SK-N-MC (cell line): ENCODE data around the gene FBXL2.

ENCODE experiments used
- EZH2 ChIP-seq: fragments of 200-600 bp; sonication (generic); IDR thresholded peaks from one replicate; pipeline ENCODE4 v1.6.1; 2017; ENCODE audit warnings: antibody characterized with exemption
- FOXP2 ChIP-seq: optimal IDR thresholded peaks from 2 replicates; pipeline ENCODE3; 2011; ENCODE audit warnings: mild to moderate bottlenecking, moderate library complexity; ENCODE audit not compliant: insufficient read depth; ENCODE audit errors: extremely low read length, control extremely low read depth
- POLR2AphosphoS5 ChIP-seq: IDR thresholded peaks from 2 replicates; pipeline ENCODE4 v1.6.1; 2012; ENCODE audit warnings: mild to moderate bottlenecking, low read depth, low read length, borderline replicate concordance

DNA sequence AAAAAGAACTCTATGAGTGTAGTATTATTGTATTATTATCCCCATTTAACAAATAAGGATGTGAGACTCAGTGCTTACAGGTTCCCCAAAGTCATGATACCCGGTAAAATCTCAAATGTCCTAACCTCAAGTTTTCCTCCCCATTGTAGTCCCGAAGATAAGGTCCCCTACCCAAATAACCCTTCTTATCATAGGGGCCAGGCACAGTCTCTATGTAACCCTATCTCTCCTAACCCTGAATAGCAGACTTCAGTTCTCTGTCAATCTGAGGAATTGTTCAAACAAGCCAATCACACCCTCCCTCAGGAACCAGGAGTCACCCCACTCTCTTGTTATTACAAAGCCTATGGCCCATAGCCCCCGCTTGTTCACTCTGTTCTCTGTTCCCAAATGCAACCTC lies 48.2 kb upstream of the FBXL2 start:
- TF ChIP-seq POLR2AphosphoS5: no peak
- TF ChIP-seq EZH2: no peak
- no peak for TF ChIP-seq FOXP2
